ENCODE measurements around the gene SKI.
A peak's percentile ranks its signal among the peaks of the same experiment; 100 is the strongest.

SKI gene

DNA sequence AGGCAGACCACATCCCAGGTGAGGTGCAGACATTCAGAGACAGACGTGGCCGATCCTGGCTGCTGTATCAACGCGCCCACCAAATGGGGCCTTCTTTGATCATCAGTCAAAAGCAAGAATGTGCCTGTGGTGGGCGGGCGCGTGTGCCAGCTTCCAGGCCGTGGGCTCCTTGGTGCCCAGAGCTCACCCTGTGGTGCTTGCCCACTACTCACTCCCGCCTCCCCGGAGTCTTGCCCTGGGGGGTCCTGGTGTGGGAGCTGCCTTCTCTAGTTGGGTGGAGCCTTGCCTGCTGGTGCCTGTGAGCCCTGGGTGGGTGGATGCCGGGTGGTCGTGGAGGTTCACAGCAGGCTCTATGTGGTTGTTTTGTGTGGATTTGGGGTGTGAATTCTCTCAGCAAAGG is 70.6 kb downstream of the SKI start:
- no peak for DNase-seq

DNA sequence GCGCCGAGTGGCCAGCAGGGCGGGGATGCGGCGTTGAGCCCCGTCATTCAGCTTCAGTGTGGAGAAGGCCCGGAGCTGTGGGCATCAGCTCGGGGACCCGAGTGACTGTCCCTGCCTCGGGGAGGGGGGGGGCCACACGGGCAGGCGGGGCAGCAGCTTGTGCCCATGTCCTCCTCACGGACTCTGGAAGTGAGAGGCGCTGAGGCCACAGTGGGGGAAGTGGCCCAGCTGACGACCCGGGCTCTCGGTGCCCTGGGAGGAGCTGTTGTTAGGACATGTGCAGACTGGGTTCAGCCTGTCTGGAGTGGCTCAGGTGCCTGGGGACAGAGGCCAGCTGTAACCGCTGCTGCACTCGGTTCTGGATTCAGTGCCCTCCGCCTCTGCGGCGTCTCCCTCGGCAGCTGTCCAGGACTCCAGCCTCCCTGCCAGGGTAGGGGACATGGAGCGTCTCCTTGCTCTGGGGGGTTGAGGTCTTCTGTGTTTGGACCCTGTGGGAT is 71.1 kb downstream of the SKI start:
- DNase-seq = no peak

DNA sequence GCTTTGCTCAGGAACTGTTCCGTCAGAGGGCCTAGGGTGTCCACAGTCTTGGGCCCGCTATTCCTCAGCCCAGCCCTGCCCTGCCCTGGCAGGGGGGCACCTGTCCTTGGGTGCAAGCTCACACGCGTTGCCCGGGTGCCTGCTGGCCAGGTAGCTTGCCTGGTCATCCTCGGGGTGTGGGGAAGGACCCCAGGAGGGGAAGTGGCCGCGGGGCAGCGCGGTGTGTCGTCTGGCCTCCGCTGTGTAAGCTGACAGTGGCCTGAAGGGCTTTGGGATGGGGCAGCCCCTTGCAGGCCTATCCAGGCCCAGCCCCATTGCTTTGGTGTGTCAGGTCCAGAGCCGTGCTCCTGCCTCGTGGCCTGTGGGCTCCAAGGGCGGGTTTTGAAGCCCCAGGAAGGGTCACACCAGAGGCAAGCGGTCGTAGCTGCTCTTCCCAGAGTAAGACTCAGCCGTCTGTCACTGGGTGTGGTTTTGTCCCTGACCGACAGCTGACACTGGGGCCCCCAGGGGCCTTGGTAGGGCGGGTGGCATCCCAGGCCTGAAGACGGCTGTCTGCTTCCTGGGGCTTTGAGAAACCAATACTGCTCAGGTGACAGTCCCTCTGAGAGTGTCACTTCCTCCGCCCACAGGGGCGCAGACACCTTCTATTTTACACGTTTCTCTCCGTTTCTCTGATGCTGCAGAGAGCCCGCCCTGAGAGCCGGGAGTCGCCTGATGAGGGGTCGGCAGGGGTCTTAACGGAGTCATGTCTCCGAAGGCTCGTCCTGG is 72.1 kb downstream of the SKI start:
- peak; percentile 38 to 60 (median 56) for DNase-seq

DNA sequence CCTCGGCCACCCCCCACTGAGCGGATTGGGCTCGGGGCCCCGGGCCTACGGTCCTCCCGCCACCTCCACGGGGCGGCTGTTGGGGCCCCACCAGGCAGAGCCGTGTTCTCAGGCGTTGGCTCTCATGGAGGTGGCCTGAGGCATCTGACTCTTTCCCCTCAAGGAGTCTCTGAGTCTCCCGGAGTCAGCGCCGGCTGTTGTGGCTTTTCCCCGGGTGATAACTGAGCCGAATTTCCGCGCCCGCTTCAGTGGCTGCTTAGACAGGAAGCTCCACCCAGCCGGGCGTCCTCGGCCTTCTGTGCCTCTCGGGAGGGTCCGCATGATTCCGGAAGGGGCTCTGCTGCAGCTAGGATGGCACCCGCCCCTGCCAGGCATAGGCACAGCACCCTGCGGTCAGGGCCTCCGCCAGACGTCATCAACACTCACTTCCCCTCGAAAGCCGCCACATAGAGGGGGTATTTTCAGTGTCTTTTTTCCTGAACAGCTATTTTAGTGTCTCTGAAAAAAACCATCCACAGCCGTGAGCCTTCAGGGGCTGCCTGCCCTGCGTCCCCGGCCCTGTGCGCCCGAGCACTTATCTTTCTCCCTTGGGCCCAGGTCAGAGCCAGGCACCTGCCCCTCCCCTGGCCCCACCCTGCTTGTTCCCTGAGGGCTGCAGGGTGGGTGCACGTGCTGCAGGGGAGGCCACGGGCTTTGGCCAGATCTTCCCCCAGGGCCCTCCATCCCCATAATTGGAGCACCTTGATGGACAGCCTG is 72.9 kb downstream of the SKI start:
- peak; percentile 53 to 87 (median 70) for DNase-seq

DNA sequence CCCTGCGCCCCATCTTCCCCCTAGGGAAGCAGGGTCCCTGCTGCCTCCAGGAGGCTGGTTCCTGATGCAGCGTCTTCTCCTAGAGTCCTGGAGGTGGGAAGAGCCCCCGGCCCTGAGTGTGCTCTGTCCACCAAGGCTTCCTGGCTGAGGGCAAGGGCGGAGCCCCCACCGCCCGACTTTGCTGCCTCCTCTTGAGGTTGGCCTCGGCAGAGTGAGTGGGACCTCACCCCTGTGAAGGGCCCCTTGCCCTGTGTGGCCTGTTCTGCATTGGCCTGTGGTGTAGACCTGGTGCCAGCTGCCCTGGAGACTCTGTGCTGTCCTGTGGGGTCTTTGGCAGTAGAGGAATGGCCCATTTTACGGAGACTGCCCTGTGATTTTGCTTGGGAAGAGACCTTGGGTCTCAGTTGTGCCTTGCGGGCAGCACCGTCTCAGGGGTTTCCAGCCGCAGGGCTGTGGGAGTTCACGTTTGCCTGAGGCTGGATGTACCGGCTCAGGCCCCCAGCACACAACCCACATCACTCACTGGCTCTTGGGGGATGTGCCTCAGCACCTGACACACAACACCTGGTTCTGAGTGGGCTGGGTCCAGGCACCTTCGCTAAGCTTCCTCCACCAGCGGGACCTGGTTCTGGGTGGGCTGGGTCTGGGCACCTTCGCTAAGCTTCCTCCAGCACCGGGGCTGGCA is 73.6 kb downstream of the SKI start:
- no peak for DNase-seq

DNA sequence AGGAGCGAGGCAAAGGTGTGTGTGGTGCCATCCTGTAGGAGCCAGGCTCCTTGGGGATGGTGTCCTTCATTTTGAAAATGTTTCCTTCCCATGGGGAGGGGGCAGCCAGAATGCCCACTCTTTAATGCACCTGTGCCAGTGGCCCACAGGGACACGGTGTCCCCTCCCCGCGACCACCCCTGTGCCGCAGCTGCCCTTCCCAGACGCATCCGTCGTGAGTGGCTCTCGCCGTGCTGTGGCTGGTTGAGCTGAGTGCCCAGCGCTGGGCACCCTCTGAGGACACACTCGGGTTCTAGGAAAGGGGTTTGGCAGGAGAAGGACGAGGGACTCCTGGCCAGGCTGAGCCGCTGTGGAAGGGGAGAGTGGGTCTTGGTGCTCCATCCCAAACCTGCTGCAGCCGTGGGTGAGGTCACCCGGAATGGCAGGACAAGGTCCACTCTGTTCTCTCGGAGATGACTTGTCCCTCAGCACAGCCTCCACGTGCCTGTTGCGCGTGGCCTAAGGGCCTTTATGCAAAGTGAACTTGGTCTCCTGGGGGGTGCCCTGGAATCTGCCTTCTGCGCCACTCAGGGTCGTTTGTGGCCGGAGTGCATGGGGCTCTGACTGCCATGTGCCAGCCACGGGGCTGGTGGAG is 74.3 kb downstream of the SKI start:
- DNase-seq = no peak

DNA sequence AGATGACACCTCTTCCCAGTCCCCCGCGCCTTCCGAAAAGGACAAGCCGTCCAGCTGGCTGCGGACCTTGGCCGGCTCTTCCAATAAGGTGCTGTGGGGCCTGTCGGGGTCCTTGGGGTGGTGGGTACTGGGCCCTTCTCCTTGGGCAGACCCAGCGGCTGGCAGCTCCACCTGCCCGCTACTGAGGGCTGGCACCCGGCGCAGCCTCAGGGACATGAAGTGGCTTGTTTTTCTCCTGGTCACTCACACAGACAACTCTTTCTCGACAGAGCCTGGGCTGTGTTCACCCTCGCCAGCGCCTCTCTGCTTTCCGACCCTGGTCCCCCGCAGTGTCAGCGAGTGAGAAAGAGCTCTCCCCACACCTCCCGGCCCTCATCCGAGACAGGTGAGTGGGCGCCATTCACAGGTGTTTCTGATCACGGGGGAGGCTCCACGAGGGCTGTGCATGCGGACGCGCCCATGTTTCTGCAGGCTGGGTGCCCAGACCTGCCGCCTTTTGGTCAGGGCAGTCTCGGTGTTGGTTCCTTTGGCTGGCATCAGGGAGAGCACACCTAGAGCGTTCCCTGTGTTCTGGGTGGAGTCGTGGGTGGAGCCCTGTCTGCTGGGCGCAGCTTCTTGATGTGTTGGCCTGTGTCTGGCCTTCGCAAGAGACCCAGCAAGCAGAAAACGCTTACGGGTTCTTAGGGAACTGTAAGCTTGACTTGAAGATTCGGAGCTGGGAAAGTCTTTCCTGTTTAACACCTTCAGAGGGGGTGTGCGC is 75.1 kb downstream of the SKI start:
- DNase-seq = no peak

DNA sequence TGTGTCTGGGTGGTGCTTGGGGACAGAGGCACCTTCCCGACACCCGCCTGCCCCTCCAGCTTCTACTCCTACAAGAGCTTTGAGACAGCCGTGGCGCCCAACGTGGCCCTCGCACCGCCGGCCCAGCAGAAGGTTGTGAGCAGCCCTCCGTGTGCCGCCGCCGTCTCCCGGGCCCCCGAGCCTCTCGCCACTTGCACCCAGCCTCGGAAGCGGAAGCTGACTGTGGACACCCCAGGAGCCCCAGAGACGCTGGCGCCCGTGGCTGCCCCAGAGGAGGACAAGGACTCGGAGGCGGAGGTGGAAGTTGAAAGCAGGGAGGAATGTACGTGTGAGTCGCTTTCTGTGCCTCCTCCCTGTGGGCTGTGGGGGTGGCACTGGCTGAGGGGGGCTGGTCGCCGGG is 75.7 kb downstream of the SKI start:
- DNase-seq = no peak

DNA sequence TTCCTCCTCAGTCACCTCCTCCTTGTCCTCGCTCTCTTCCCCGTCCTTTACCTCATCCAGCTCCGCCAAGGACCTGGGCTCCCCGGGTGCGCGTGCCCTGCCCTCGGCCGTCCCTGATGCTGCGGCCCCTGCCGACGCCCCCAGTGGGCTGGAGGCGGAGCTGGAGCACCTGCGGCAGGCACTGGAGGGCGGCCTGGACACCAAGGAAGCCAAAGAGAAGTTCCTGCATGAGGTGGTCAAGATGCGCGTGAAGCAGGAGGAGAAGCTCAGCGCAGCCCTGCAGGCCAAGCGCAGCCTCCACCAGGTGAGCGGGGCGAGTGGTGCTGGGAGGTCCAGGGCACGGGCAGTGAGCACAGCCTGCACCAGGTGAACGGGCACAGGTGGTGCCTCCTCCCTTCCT is 76.2 kb downstream of the SKI start:
- DNase-seq = no peak

DNA sequence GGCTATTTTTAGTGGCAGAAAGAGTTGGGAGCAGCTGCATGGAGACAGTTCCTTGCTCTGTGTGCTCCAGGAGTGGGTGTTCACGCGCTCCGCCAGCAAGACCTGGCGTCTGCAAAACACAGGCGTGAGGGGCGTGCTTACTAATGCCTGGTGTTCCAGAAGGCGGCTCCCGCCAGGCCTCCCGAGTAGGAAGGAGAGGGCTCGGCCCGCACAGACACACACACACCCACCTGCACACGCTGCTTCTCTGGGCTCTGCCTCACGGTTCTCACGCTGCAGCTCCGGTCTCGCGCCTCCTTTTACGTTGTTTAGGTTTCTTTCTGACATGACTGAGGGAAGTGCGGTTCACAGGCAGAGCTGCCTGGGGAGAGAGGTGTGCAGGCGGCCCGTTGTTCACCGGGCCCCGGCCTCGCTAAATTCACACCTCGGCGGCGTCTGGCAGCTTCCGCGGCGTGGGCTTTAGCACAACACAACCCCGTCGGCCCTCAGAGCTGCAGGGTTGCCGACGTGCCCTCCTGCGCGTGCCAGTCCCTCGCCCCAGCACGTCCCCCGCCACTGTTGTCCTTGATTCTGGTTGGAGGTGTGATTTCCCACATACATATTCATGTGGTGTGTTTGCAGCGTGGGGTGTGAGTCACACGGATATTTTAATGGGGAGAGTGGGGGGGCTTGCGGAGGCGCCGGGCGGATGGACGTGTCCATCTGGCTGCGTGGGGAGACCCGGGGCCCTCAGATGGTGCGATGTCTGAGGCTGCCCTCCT is 77.0 kb downstream of the SKI start:
- DNase-seq = no peak

DNA sequence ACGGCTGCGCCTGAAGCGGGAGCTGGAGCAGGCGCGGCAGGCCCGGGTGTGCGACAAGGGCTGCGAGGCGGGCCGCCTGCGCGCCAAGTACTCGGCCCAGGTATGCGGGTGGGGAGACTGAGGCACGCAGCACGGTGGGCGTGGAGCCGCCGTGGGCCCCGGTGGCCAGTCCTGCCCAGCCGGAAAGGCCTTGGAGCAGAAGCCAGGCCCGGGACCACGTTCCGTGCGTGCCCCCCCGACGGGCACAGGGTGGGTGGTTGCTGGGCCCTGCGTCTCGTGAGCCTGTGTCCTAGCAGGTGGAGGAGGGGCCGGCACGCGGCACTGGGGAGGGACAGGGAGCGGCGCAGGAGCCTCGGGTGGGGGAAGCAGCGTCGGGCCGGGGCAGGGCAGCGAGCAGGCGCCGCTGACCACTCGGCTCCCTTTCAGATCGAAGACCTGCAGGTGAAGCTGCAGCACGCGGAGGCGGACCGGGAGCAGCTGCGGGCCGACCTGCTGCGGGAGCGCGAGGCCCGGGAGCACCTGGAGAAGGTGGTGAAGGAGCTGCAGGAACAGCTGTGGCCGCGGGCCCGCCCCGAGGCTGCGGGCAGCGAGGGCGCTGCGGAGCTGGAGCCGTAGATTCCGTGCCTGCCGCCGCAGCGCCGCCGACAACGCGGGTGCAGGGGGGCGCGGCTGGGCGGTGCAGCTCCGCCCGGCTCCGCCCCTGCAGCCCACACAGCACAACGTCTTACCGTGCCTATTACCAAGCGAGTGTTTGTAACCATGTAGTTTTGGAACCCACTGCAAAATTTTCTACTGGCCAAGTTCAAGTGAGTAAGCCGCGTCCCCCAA is 78.2 kb downstream of the SKI start:
- no peak for DNase-seq

DNA sequence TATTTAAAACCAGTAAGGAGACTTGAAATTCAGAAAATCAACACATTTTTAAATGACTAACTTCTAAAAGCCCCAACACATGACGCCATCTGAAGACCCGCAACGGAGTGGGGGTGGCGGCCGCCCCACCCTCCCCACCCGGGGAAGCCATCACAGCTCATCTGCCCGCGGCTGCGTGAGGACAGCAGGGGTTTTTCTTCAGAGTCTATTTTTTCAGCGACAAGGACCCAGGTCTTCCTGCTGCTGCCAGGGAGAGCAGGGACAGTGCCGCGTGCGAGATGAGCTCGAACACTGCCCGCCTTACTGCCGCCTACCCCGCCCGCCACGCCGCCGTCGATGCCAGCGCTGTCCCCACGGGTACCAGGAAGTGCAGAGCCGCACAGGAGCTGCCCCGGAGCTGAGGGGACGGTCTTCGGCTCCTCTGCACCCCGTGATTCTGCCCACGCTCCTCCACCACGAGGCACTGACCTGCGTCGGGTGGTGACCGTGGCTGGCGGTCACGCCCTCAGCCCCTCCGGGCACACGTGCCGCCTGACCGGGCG is 79.0 kb downstream of the SKI start:
- no peak for DNase-seq

DNA sequence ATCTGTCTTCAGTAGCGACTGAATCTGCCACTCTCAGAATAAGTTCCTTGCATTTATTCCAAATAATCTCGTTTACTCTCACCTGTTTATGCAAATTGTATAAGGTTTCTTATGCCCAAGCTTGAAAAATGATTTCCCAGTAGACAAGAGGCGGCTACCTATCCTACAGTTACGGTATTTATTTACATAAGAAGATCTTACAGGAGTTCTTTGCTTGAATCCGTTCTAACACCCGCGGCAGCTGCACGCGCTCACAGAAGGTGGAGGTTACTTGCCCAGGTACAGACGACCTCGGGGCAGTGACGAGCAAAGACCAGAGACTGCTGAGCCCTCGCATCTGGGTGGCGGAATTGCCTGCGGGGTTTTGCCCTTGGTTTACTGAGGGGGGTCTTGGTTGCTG is 79.9 kb downstream of the SKI start:
- no peak for DNase-seq

DNA sequence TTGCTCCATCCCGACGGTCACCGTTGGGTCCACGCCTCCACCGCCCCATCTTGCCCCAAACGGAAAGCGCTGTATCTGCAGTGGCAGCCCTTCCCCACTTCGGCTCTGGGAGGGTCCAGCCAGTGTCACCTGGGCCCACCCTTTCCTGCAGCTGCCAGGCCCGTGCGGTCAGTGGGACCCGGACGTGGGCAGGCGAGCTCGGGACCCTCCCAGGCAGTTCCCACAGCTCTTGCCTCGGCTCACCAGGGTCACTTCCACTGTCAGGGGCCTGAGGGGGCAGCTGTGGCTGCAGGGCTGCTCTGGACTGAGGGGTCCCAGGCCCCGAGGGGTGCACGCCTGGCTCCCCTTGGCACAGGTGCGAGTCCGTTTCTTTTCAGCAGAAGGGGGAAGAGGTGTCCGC is 80.7 kb downstream of the SKI start:
- DNase-seq = no peak

DNA sequence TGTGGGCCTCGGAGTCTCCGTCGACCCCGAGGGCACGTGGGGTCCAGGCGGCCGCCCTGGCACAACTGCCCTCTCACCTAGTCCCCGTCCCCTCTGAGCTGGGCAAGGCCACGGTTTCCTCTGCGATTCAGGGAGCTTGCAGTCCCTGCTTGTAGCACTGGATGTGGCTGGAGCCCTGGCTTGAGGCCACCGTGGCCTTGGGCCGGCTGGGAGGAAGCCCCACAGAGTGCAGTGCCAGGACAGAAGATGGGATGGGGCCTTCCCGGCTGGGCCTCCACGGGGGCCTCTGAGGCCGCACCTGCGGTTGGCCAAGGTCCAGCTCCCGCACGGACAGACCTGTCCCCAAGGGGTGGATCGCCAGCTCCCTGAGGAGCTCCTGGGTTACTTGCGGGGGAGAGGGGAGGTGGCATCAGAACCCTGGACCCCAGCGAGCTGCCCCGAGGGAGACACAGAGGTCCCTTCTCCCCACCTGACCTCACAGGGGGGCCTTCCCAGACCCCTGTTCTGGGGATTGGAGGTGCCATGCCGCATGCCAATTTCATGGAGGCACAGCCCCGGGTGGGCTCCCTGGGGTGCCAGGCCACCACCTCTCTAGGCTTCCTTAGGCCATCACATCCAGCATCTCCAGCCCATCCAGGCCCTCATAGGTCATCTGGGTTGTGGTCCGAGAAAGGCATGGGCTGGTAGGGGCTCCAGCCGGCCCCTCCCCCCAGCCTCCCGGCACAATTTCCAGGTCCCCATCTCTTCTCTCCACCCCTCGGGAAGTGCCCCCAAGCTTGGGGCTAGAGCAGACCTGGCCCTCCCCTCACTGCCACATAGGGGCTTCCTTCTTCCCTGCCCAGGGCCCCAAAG is 82.4 kb downstream of the SKI start:
- no peak for DNase-seq

DNA sequence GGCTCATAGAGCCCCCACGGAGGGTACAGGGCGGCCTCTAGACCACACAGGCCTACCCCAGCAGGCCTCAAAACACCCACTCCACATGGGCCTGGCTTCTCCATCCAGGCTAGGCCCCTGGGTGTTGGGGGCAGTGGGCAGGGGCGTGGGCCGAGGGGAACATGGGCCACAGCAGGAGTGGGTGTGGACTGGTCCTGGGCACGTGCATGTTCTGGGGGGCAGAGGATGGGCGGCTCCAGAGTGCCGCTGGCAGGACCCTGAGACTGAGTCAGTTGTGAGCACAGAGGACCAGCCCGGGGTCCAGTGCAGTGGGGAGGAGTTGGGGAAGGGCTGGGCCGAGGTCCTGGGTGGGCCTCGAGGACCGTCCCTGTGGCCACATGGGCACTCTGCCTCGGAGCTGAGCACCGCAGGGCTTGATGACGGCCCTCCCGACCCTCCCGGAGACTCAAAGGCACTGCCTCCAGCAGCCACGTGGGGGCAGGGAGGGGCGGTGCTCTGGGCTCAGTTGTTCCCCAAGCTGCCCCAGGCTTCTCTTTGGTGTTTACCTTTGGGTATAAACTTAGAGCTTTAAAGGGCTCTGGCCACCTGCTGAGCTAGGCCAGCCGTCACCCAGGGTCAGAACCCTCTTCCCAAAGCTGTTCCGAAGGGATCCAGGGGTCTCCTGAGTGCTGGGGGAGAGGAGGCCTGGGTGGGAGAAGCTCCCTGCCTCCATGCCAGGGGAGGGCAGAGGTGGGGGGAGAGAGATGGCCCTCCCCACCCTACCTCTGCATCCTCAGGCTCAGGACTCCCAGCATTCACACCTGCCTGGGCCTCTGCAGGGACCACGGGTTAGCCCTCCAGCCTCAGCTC is 83.3 kb downstream of the SKI start:
- DNase-seq = peak in 3 of 4 experiments; percentile 24 to 39 (median 37)

DNA sequence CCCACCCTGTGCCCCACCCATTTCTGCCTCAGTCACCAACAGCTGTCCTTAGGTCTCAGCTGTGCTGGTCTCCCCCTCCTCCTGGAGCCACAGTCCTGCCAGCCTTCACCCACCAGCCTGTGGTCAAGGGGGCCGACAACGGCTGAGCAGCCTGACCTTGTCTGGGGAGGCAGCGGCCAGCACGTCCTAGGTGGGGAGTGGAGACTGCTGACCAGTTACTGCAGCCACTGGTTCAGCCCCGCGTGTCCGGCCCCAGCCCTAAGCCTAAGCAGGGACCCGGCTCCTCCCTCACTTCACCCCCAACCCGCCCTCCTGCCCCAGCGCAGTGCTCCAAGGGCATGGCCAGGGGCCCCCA is 84.0 kb downstream of the SKI start:
- no peak for DNase-seq

DNA sequence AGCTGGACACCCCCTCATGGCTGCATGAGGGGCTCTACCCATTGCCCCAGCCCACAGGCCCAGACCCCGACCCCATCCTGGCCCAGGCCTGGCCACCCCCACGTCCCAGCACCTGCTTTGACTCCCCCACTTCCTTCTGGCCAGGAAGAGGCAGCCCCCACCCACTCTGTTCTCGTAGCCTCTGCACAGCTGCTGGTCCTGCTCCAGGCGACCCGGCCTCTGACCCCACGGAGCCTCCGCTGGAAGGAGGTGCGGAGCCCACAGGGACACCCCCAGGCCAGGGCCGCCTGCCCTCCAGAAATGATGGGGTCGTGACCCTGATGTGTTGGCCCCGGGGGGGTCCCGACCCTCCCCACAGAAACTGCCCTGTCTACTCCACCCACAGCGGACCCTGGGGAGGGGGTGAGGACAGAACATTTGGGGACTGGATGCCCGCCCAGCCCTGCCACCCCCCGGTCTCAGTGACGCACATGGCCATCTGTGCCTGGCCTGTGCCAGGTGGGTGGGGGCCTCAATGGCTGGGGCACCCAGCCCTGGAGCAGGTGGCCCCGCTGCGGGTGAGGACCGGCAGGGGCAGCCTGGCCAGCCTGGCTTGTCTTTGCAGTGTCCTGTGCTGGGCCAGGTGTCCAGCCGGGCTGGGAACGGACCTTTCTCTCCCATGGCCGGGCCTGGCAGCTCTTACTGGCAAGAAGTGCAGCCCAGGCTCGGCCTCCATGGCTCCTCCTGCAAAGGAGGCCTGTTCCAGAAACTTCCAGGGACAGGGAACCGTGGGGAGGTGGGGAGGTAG is 84.6 kb downstream of the SKI start:
- DNase-seq = no peak

All from activated CD4-positive, CD25-positive, alpha-beta regulatory T cell (primary cell).